DMS 273 (cell line): ENCODE data around the gene ZMYND8.
"Not testable (repeated sequence)": the region's sequence is repeated elsewhere in the genome, so short reads cannot be mapped to it uniquely, and the experiment has no call there.

Source experiments
- DNase-seq: peaks from one replicate; lab custom pipeline; 2025; ENCODE audit not compliant: unreplicated experiment; lab: John Stamatoyannopoulos, UW

Gene ZMYND8

DNA sequence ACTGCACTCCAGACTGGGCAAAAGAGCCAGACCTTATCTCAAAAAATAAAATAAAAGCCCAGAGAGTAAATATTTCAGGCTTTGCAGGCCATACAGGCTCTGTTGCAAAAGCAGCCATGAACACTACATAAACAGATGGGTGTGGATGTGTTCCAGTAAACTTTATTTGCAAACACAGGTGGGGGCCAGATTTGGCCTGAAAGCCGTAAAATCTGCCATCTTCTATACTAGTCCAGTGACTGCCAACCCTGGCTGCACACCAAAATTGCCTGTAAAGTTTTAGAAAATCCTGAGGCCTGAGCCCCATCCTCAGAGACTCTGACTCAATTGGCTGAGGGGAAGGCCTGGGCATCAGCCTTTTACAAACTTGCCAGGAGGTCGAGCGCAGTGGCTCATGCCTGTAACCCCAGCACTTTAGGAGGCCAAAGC lies 103.6 kb downstream of the ZMYND8 start:
- DNase-seq: peak; percentile 16

DNA sequence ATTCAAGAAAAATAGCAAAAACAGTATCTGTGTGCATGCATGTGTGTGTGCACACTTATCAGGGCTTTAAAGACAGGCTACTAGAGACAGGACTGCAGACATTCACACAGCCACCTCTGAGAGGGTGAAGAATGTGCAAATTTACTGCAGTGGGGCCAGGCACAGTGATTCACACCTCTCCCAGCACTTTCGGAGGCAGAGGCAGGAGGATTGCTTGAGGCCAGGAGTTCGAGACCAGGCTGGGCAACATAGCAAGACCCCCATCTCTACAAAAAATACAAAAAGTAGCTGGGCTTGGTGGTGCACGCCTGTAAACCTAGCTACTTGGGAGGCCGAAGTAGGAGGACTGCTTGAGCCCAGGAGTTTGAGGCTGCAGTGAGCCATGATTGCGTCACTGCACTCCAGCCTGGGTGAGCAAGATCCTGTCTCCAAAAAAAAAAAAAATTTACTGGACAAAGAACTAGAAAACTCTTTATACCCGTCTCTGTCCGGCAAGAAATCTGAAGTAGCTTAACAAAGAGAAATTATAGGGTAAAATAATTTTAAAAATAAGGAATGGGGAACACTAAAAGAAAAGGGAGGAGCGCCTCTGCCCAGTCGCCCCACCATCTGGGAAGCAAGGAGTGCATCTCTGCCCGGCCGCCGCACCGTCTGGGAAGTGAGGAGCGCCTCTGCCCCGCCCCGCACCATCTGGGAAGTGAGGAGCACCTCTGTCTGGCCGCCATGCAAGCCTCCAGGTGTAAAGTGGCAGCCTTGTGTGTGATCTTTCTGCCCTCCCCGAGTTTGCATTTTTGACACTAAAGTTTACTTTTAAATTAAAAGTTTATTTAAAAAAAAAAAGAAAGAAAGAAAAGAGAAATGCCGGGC lies 105.1 kb downstream of the ZMYND8 start:
- no peak for DNase-seq

DNA sequence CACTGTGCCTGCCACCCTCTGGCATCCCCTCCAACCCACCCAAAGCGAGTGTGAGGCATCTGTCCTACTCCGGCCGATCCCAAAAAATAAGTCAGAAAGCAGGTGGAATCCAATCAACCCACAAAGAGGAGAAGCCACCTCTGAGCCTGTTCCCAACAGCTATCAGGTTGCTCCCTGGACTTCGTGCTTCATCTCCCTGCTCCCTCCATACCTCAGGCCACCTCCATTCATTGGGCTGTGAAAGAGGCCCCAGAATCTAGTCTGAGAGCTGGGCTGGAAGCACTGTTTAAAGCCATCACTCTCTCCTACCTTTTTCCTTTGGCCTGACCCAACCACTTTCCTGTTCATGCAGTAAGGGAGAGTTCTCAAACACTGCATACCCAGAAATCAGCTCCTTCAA lies 106.1 kb downstream of the ZMYND8 start:
- DNase-seq: no peak

DNA sequence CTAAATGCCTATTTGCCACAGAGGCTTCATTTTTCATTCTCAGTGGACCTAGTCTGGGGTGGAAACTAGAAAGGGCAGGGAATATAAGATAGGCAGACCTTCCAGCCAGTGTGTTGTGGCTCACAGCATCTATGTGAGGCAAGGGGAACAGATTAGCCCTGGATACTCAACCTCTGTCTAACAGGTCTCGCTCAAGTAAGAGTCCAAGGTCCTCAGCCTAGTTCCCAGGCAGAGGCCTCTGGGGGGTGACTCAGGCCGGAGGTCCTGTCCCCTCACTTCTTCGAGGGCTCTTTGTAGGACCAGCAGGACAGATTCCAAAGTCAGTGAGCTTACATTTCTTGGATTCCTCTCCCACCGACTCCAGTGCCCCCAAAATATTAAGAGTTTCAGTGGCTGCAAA lies 106.6 kb downstream of the ZMYND8 start:
- no peak for DNase-seq

DNA sequence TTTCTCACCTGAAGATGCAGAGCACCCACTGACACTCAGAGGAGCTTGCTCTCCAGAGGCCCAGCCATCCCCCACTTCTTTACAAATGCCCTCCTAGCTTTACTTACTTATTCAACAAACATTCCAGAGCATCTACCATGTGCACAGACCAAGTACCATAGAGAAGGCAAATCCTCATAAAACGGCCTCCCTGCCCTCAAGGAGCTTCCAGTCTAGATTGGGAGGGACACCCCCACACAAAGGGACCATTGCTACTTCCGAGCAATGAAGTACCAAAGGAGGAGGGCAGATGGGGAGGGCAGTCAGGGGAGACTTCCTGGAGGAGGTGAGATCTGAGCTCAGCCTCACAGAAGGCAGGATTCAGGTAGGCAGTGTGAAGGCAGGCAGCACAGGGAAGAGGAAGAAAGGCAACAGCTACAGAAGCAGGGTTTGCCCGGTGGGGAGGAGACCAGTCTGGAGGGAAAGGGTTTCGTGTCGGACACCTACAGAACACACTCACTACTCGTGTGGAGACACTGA lies 108.0 kb downstream of the ZMYND8 start:
- DNase-seq: no peak

DNA sequence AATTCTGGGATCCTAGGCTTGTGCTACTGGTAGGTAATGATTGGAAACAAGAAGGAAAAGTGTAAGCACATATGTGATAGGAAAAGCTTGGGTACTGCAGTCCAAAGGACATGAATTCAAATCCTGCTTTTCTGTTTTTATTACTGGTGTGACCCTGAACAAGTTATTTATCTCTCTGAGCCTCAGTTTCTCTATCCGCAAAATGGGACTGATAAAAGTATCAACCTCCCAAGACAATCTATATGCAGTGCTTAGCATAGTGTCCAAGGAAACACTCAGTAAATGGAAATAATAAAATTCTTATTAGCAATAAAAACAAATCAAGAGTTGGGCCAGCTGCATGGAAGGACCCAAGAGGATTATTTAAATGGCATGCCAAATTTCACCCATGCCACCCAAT lies 108.5 kb downstream of the ZMYND8 start:
- no peak for DNase-seq

DNA sequence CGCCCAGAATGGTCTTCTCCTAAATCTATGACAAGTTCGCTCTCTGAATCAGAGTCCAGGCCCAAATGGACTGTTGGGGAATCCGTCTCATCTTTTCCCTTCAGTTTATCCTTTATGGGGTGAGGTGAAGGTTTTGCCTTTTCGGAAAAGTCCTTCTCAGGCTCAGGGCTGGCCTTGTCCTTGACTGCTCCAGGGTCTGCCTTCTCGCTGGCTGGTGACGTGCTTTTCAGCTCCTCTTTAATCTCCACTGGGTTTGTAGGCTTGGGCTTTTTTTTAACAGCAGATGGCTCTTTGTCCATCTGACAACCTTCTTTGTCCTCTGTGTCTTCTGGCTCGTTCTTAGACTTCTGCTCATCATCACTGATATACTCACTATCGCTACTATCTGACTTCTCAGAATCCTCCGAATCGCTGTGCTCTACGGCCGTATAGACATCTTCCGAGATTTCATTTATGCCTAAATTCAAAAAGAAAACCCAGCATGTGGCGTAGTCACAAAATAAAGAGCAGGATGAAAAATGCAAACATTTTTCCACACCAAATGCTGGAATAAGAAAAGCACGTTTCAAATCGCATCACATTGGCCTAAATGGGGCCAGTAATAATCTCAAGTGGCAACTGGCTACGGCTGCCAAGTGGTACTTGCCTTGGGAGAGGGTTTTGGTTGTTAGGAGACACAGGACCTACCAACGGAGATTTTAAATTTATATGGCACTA lies 110.3 kb downstream of the ZMYND8 start:
- DNase-seq: no peak

DNA sequence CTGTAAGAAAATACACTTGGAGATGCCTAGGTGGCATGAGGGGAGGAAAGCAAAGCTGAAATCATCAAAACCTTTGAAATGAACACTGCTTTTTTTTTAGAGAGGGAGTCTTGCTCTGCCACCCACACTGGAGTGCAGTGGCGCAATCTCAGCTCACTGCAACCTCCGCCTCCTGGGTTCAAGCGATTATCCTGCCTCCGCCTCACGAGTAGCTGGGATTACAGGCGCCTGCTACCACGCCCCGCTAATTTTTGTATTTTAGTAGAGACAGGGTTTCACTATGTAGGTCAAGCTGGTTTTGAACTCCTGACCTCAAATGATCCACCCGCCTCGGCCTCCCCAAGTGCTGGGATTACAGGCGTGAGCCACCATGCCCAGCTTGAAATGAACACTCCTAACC lies 111.3 kb downstream of the ZMYND8 start:
- not testable (repeated sequence) for DNase-seq

DNA sequence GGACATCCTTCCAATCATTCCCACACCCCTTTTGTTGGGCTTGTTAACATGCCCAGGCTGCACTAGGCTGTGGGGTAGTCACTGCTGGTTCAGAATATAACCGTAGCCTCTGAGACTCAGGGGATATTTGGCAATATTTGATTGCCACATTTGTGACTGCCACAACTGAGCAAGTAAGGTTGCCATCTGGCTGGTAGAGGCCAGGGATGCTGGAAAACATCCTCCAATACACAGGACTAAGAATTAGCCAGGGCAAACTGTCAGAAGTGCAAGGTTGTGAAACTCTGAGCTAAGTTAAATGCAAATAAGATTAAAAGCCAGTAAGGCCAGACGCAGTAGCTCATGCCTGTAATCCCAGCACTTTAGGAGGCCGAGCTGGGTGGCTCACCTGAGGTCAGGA lies 112.0 kb downstream of the ZMYND8 start:
- no peak for DNase-seq

DNA sequence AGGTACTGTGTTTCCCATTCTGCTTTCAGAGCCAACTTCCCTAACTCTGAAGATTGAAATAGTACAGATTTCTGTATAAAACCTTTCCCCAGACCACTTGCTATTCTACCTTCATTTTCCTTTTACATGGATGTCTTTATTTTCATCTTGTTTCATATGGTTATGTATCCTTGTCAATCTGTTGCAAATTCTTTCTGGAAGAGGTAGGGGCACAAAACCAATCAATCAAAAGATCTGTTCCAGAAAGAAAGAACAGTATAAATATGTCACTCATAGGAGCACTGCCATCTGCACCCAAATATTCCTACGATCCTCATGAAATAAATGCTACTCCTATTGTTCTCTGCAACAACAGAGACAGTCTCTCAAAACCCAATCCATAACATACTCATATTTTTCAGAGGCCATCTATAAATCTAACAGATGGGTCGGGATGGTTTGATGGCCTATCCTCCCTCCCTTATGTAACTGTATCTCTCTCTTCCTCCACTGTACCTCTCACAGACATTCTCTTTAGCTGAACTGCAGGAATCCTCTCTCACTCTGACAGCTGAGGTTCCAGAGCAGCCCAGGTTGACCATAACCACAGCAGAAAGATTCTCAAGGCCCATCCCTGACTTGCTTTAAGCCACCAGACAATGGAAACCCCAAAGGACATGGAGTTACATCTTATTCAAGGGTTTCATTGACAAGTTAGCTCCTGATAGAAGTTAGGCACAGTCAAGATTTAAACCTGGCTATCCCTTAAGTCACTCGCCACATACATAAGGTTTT lies 112.8 kb downstream of the ZMYND8 start:
- DNase-seq: no peak

DNA sequence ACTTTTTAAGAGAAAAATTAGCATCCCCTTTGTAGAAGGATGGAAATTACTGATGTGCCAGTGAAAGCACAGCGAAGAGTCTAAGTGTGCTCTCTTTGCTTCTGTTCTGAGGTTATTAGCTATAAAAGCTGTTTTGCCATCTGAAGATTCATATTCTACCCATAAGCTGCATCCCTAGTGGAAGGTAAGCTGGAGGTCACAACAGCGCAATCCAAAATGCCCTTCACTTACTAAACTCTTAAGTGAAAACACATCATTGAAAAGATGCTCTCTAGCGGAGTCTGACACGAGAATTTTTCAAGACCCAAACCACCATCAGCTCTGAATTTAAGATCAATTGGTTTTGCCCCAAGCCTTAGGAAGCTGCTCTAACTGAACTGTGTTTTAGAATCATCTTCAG lies 113.5 kb downstream of the ZMYND8 start:
- DNase-seq: no peak

DNA sequence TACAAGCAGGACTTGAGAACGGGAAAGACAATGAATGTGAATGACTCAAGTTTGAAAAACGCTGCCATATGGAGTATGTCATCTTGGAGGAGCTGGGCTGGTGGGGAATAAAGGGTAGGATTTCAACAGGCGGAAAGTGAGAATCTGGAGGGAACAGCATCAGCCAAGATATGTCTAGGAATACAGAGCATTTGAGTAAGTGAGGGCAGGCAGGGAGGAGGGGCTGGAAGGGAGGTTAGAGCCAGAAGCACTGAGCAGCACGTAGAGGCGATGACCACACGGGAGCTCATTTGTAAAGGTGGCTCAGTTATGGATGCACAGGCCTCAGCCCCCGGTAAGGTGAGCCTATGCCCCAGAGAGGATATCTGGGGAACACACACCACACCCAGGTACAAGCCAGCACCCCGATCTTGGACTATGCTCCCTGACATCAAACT lies 115.1 kb downstream of the ZMYND8 start:
- peak; percentile 46 for DNase-seq

DNA sequence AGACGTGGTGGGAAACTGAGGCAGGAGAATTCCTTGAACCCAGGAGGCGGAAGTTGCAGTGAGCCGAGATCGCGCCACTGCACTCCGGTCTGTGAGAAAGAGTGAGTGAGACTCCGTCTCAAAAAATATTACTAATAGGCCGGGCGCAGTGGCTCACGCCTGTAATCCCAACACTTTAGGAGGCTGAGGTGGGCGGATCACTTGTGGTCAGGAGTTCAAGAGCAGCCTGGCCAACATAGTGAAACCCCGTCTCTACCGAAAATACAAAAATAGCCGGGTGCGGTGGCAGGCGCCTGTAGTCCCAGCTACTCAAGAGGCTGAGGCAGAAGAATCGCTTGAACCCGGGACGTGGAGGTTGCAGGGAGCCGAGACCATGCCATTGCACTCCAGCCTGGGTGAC lies 116.4 kb downstream of the ZMYND8 start:
- not testable (repeated sequence) for DNase-seq

DNA sequence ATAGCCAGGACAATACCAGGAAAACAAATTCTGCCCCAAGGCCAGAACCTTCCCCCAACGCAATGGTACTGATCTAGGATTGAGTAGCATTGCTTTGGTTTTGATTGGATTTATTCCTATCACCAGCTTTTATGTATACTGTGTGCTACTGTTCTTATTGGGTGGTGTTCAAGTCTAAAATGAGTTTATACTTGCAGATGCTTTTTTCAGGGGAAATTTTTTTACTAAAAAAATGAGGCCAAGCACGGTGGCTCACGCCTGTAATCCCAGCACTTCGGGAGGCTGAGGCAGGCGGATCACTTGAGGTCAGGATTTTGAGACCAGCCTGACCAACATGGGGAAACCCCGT lies 116.8 kb downstream of the ZMYND8 start:
- DNase-seq: no peak

DNA sequence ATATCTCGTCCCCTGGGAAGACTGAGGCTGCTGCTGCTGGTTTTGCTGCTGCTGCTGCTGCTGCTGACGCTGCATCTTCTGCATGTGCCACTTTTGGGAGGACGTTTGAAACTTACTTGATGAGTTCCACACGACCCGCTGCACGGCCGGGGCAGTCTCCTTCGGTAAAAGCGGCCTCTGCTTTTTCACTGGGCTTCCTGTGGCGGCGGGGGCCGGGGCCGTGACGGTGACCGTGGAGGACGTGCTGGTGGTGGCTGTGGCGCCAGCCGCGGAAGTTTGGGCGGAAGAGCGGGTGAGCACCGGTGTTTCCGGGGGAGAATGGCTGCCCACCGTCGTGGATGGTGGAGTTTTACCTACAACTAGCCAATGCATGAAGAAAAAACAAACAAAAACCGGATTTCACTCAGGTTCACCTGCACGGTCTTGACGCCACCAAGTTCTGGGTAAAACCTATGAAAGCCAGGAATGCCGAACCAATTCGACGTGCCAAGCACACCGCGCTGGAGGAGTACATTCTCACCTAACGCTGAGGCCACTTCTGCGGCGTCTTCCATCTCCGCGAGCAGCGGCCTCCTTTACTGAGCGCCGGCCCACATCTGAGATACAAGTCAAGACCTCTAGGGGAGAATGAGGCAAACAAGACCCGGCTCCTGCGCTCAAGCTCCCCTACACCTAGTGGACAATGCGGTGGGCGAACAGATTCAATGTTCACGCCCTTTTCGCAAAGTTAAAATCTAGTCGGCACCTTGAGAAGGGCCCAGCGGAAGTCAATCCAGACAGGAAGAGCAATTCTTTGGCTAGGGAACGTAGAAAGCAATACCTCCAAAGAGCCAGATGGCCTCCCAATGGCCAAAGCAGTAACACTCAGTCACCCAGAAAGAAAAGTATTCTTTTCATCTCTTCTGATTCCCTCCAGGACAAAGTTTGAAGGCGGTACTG lies 117.5 kb downstream of the ZMYND8 start:
- DNase-seq: no peak

DNA sequence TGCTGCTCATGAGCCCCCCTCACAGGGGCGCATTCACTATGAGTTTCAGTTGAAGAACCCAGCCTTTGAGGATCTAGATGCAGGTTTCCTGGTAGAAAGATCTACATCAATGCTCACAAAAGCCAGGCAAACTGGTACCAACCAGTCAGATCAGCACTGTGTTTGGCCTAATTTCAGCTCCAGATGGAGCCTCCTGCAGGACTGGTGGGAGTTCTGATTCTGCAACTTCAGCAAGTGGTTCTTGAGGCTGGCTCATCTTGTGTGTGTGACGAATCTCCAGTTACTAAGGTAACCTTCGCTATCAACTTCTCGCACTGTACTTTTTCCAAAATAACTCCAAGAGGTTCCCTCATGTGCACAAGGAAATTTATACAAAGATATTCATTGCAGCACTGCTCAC lies 118.8 kb downstream of the ZMYND8 start:
- DNase-seq: peak; percentile 46

DNA sequence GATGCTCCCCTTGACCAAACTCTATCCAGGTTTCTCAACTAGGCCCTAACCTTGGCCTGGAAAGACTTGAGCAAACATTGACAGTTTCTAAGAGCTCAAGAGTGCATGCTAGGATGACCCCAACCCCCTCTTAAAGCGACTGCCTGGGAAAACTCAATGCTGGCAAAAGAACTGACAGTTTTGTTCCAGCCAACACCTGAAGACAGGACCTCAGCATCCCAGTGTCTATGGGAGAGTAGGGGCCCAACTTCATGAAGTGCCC lies 119.9 kb downstream of the ZMYND8 start:
- no peak for DNase-seq

DNA sequence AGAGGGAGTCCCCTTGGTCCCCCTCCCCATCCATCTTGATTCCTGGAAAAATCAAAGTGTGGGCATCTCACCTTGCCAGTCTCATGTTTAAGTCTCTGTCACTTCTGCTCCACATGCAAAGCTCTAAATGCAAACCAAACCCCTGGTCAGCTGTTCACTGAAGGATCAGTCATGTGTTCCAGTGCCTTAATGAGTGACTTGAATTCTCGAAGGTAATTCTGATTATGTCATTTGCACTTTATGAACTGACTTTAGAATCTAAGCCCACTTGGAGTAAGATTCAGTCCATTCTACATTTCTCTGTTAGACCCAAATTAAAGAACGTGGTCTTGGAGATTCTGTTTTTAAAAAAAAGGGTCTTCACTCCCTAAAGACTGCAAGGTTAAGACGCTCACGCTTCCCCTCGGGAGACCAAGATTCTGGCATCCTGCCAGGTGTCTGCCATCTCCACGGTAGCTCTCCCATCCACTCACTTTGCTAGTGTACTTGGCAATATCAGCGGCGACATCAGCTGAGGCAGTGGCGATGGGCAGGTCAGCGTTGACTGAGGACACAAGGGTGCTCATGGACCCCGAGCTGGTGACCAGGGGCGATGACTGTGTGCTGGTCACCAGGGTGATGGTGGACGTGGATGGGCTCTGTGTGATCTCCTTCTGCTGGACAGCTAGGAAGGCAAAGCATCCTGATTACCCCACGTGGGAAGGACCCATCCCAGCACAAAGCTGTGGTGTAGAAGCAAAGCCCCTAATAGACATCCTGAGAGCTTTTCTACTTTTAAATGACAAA lies 120.5 kb downstream of the ZMYND8 start:
- DNase-seq: no peak

DNA sequence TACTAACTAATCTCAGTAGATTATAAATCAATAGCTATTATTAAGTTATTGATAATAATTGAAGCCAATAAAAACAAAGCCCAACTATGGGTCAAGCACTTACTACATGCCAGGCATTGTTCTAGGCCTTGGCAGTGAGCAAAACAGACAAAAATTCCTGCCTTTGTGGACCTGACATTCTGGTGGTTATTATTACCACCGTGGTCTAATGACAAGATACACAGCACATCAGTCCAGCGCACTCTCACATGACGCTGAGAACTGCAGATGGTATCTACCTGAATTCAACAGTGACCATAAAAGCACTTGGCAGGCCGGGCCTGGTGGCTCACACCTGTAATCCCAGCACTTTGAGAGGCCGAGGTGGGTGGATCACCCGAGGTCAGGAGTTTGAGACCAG lies 121.4 kb downstream of the ZMYND8 start:
- DNase-seq: no peak
